Activated CD4-positive, alpha-beta memory T cell treated with anti-CD3 and anti-CD28 coated beads, Interleukin-2, amount 10 ng/mL, durations not matched to agents 7 days and 5 days (primary cell): ENCODE data around the gene RFXAP. TPM values are rescaled to one million over a fixed set of nuclear protein-coding genes. Genes with fewer than 3 reads are reported as not detected.

Experiments used
- total RNA-seq, 2 experiments: library from RNA; stranded (reverse); gene quantifications; one replicate each; pipeline ENCODE4 v1.2.3, GENCODE V29; 2021

The RFXAP gene
- total RNA-seq, 2 experiments from 2014 or later = 15.3 to 16.1 TPM

Other genes starting within 250 kb of the RFXAP start
- not detected for gene SERTM1, start 145.2 kb upstream of the RFXAP start, total RNA-seq
- gene SMAD9, start 101.0 kb downstream of the RFXAP start, total RNA-seq = not detected
- 10 to 100 TPM; 36.3 to 36.6 TPM for gene ALG5, start 180.1 kb downstream of the RFXAP start, total RNA-seq
- gene EXOSC8, start 181.6 kb downstream of the RFXAP start, total RNA-seq = 100 to 1,000 TPM; 101 to 109 TPM
- gene SUPT20H, start 240.5 kb downstream of the RFXAP start, total RNA-seq = 10 to 100 TPM; 70.7 to 70.9 TPM